ENCODE results near the gene ARFRP1.

ARFRP1 gene

DNA sequence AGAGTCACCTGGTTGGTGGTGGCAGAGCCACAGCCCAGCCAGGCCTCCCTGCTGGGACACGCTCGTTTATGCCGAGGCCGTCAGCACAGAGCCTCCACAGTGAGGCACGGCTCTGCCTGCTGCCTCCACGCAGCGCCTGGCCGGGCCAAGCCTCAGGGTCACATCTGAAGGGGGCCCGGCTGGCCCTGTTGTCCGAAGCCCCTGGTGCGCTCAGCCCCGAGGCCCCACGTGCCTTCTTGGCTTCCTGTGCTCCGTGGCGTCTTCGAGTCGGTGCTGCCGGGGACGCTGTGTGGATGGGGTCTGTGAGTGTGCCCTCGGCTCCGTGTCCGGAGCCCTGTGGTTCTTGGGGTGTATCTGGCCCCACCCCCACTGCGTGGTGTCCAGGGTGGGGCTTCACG lies 21.7 kb downstream of the ARFRP1 start:
- H3K4me3 ChIP-seq (ENCODE audit: low read depth, low read length) = no peak overlapping the region
- no peak for DNase-seq (ENCODE audit: low read depth)
- TF ChIP-seq, protein P1, sequence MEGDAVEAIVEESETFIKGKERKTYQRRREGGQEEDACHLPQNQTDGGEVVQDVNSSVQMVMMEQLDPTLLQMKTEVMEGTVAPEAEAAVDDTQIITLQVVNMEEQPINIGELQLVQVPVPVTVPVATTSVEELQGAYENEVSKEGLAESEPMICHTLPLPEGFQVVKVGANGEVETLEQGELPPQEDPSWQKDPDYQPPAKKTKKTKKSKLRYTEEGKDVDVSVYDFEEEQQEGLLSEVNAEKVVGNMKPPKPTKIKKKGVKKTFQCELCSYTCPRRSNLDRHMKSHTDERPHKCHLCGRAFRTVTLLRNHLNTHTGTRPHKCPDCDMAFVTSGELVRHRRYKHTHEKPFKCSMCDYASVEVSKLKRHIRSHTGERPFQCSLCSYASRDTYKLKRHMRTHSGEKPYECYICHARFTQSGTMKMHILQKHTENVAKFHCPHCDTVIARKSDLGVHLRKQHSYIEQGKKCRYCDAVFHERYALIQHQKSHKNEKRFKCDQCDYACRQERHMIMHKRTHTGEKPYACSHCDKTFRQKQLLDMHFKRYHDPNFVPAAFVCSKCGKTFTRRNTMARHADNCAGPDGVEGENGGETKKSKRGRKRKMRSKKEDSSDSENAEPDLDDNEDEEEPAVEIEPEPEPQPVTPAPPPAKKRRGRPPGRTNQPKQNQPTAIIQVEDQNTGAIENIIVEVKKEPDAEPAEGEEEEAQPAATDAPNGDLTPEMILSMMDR (IDR thresholded peaks at IDR 0.05; ENCODE audit: insufficient read depth, low read depth, low read length, missing control alignments) = no peak

GRCh38 chr20:63685269-63686026 lies 22.3 kb downstream of the ARFRP1 start:
- TF ChIP-seq, protein P1 (IDR thresholded peaks at IDR 0.05; ENCODE audit: insufficient read depth, low read depth, low read length, missing control alignments) = no peak
- no peak for DNase-seq (ENCODE audit: low read depth)
- no peak overlapping the region for H3K4me3 ChIP-seq (ENCODE audit: low read depth, low read length)

DNA sequence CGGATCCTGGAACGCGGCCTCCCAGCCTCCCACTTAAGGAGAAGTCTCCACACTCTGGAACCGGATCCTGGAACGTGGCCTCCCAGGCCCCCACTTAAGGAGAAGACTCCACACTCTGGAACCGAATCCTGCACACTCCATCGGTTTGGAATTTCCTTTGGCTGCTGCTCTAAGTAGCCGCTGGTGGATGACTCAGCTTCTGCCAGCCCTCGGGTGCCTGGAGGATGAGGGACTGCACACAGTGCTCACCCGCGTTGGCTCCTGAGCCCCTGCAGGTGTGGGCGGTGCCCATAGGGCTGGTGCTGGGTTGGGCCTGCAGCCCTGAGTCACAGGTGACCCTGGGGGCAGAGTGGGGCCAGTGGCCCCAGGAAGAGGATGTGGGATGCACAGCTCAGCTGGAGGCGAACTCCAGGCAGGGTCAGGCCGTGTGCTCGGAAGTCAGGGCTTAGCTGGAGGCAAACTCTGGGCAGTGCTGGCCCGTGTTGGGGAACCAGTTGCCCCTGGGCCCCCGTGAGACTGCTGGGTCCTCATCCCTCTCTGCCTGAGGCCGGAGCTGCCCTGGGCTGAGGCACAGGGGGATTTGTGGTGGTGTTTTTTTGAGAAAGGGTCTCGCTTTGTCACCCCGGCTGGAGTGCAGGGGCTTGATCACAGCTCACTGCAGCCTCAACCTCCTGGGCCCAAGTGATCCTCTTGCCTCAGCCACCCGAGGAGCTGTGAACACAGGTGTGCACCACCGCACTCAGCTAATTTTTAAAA lies 25.2 kb downstream of the ARFRP1 start:
- no peak for DNase-seq (ENCODE audit: low read depth)
- TF ChIP-seq, protein P1 (IDR thresholded peaks at IDR 0.05; ENCODE audit: insufficient read depth, low read depth, low read length, missing control alignments) = no peak
- no peak overlapping the region for H3K4me3 ChIP-seq (ENCODE audit: low read depth, low read length)

DNA sequence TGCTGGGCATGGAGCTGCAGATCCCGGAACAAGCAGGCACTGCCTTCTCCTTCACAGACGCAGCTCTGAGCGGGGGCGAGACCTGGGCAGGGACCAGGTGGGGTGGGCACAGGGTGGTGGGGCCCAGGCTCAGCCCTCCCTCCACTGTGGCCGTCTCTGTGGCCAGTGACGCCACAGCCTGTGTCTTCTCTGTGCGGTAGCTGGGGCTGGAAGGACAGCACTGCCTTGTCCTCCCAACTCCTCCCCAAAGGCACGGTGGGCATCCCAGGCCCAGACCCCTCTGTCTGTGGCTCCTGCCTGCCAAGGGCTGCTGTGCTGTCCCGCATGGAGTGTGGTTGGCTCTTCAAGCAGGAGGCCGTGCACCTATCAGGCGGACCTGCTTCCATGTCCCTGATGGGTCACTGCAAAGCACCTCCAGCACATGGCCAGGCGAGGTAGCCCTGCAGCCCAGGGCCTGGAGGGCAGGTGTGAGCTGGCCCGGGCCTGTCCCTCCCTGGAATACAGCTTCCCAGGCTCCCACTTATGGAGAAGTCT lies 26.1 kb downstream of the ARFRP1 start:
- no peak for DNase-seq (ENCODE audit: low read depth)
- TF ChIP-seq, protein P1 (IDR thresholded peaks at IDR 0.05; ENCODE audit: insufficient read depth, low read depth, low read length, missing control alignments) = no peak
- no peak overlapping the region for H3K4me3 ChIP-seq (ENCODE audit: low read depth, low read length)

- DNase-seq (ENCODE audit: low read depth) = no peak
- TF ChIP-seq, protein P1 (IDR thresholded peaks at IDR 0.05; ENCODE audit: insufficient read depth, low read depth, low read length, missing control alignments) = no peak
- no peak overlapping the region for H3K4me3 ChIP-seq (ENCODE audit: low read depth, low read length)
Measured at GRCh38 chr20:63680857-63681608, 26.7 kb downstream of the ARFRP1 start.

DNA sequence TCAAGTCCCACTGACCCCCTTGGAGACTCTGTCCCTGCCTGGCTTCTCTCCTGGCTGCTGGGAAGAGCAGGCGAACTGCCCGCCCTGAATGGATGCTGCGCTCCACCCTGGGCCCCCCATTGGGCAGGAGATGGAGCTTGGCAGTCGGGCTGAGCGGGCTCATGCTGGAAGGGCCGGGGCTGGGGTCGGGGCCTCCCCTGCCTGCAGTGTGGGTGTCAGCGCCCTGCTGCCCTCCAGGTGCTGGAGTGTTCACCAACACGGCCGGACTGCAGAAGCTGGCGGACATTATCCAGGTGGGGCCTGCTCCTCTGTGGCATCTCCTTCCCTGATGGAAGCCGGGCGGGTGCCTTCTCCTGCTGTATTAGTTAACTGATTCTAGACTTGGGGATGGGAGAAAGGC lies 27.3 kb downstream of the ARFRP1 start:
- H3K4me3 ChIP-seq (ENCODE audit: low read depth, low read length) = no peak overlapping the region
- DNase-seq (ENCODE audit: low read depth) = no peak

More for the DNA sequence above, 27.3 kb downstream of the ARFRP1 start:
- TF ChIP-seq, protein P1 (IDR thresholded peaks at IDR 0.05; ENCODE audit: insufficient read depth, low read depth, low read length, missing control alignments) = no peak

Data from GM12865 (cell line).